ENCODE data around the gene PPP2R5C. TPM values are rescaled to one million over a fixed set of nuclear protein-coding genes. Genes with fewer than 3 reads are reported as not detected.

Gene PPP2R5C
- total RNA-seq, 4 donors from 2014 or later, result 66.2 to 211 (median 116) TPM

GRCh38 chr14:101857226-101857625 lies 95.7 kb downstream of the PPP2R5C start:
- Histone ChIP-seq H3K4me1 (peaks cover 16 to 59% (median 44%) of the 10 kb centered on the region in 4 donors), H3K9me3 (no peaks in the 10 kb centered on the region), H3K27ac (peak overlapping the region in 3 of 4 donors; percentile 2 to 6 (median 4)), H3K4me3 (no peak overlapping the region), H3K36me3 (peaks cover 0 to 3% (median 0%) of the 10 kb centered on the region in 4 donors), H3K27me3 (no peaks in the 10 kb centered on the region)
- in situ Hi-C loops (cut with MboI; ENCODE audit: low pct_ligation_motif_present in 1 of 4, low pct_unique_long_range_greater_than_20kb in 1 of 4, low sequenced_read_pairs in 3 of 4), result no loop called here
- no peak for TF ChIP-seq POLR2AphosphoS5 (IDR thresholded peaks at IDR 0.05)
- no peak for TF ChIP-seq CTCF (IDR thresholded peaks at IDR 0.05)
- TF ChIP-seq EP300 (IDR thresholded peaks at IDR 0.05; ENCODE audit: low read depth), result no peak
- TF ChIP-seq POLR2A (IDR thresholded peaks at IDR 0.05), result no peak
- intact Hi-C loops (cut with DNase I; ENCODE audit: low total_unique reads), result no loop called here
- 85% methylated on average over 1 of the region's 1 CpG; no CpG with 5 or more reads in 1 of the 2 donors for WGBS, 2 donors (ENCODE audit: low coverage in 1 of 2)
- no peak for DNase-seq

GRCh38 chr14:101858791-101859537 lies 97.5 kb downstream of the PPP2R5C start:
- DNase-seq, result no peak
- H3K4me1 ChIP-seq, result peaks cover 16 to 52% (median 35%) of the 10 kb centered on the region in 4 donors
- H3K36me3 ChIP-seq, result peaks cover 0 to 3% (median 0%) of the 10 kb centered on the region in 4 donors
- in situ Hi-C loops (cut with MboI; ENCODE audit: low pct_ligation_motif_present in 1 of 4, low pct_unique_long_range_greater_than_20kb in 1 of 4, low sequenced_read_pairs in 3 of 4), result no loop called here
- no peak overlapping the region for H3K27ac ChIP-seq
- WGBS, 2 donors (ENCODE audit: low coverage in 1 of 2), result 60 to 65% methylated on average over 16 to 17 of the region's 17 CpGs
- no peaks in the 10 kb centered on the region for H3K9me3 ChIP-seq
- TF ChIP-seq EP300 (IDR thresholded peaks at IDR 0.05; ENCODE audit: low read depth), result no peak
- TF ChIP-seq POLR2AphosphoS5 (IDR thresholded peaks at IDR 0.05), result no peak
- TF ChIP-seq POLR2A (IDR thresholded peaks at IDR 0.05), result no peak
- no peak for TF ChIP-seq CTCF (IDR thresholded peaks at IDR 0.05)
- intact Hi-C loops (cut with DNase I; ENCODE audit: low total_unique reads), result no loop called here
- no peak overlapping the region for H3K4me3 ChIP-seq
- H3K27me3 ChIP-seq, result no peaks in the 10 kb centered on the region

GRCh38 chr14:101859538-101859902 lies 98.0 kb downstream of the PPP2R5C start:
- H3K9me3 ChIP-seq, result no peaks in the 10 kb centered on the region
- TF ChIP-seq POLR2A (IDR thresholded peaks at IDR 0.05), result no peak
- TF ChIP-seq CTCF (IDR thresholded peaks at IDR 0.05), result no peak
- no peak for TF ChIP-seq EP300 (IDR thresholded peaks at IDR 0.05; ENCODE audit: low read depth)
- no peak for TF ChIP-seq POLR2AphosphoS5 (IDR thresholded peaks at IDR 0.05)
- peaks cover 11 to 46% (median 30%) of the 10 kb centered on the region in 4 donors for H3K4me1 ChIP-seq
- WGBS, 2 donors (ENCODE audit: low coverage in 1 of 2), result 77 to 92% methylated on average over 2 of the region's 2 CpGs
- no peak overlapping the region for H3K4me3 ChIP-seq
- in situ Hi-C loops (cut with MboI; ENCODE audit: low pct_ligation_motif_present in 1 of 4, low pct_unique_long_range_greater_than_20kb in 1 of 4, low sequenced_read_pairs in 3 of 4), result no loop called here
- DNase-seq, result no peak
- H3K36me3 ChIP-seq, result peaks cover 0 to 3% (median 0%) of the 10 kb centered on the region in 4 donors
- H3K27me3 ChIP-seq, result no peaks in the 10 kb centered on the region
- H3K27ac ChIP-seq, result no peak overlapping the region
- intact Hi-C loops (cut with DNase I; ENCODE audit: low total_unique reads), result no loop called here

GRCh38 chr14:101859958-101860357 lies 98.4 kb downstream of the PPP2R5C start:
- WGBS, 2 donors (ENCODE audit: low coverage in 1 of 2), result 97 to 100% methylated on average over 1 of the region's 1 CpG

More at GRCh38 chr14:101859958-101860357, 98.4 kb downstream of the PPP2R5C start:
- intact Hi-C loops (cut with DNase I; ENCODE audit: low total_unique reads) (no loop called here), in situ Hi-C loops (cut with MboI; ENCODE audit: low pct_ligation_motif_present in 1 of 4, low pct_unique_long_range_greater_than_20kb in 1 of 4, low sequenced_read_pairs in 3 of 4) (no loop called here)
- no peak for DNase-seq
- H3K4me1 ChIP-seq, result peaks cover 8 to 42% (median 26%) of the 10 kb centered on the region in 4 donors
- no peaks in the 10 kb centered on the region for H3K9me3 ChIP-seq
- no peak overlapping the region for H3K4me3 ChIP-seq
- no peak for TF ChIP-seq EP300 (IDR thresholded peaks at IDR 0.05; ENCODE audit: low read depth)
- no peak for TF ChIP-seq POLR2A (IDR thresholded peaks at IDR 0.05)
- TF ChIP-seq CTCF (IDR thresholded peaks at IDR 0.05), result no peak
- TF ChIP-seq POLR2AphosphoS5 (IDR thresholded peaks at IDR 0.05), result no peak
- H3K27me3 ChIP-seq, result no peaks in the 10 kb centered on the region
- no peak overlapping the region for H3K27ac ChIP-seq
- peaks cover 0 to 3% (median 0%) of the 10 kb centered on the region in 4 donors for H3K36me3 ChIP-seq

Data from transverse colon (tissue), 4 donors.